ENCODE results near the gene HNF1A.

HNF1A gene

DNA sequence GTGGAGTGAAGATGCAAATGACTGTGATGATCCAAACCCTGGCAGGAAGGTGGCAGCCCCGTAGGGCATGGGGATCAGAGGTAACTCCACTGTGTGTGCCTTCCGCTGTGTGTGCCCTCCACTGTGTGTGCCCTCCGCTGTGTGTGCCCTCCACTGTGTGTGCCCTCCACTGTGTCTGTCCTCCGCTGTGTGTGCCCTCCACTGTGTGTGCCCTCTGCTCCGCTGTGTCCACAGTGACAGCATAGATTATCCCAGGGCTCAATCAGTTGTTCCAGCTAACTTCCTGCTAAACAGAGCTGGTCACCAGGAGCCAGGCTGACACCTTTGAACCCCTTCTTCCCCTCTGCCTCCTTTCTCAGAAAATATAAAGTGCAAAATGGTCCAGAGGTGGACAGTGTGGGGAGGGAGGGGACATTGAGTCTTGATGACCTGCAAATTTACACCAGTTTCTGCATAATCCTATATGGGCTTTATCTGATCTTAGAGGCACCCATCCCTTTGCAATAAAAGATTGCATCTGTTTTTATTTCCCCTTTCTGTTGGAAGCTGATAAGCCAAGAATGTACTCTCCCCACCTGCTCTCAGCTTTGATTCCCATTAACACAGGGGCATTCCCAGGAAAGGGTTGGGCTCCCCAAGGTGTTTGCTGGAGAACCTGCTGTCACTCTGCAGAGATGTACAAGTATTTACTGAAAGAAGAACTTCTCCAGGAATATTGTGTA, 21.6 kb upstream of the HNF1A start:
- no peak for DNase-seq (ENCODE audit: low read depth in 2 of 3, low spot score in 2 of 3)

DNA sequence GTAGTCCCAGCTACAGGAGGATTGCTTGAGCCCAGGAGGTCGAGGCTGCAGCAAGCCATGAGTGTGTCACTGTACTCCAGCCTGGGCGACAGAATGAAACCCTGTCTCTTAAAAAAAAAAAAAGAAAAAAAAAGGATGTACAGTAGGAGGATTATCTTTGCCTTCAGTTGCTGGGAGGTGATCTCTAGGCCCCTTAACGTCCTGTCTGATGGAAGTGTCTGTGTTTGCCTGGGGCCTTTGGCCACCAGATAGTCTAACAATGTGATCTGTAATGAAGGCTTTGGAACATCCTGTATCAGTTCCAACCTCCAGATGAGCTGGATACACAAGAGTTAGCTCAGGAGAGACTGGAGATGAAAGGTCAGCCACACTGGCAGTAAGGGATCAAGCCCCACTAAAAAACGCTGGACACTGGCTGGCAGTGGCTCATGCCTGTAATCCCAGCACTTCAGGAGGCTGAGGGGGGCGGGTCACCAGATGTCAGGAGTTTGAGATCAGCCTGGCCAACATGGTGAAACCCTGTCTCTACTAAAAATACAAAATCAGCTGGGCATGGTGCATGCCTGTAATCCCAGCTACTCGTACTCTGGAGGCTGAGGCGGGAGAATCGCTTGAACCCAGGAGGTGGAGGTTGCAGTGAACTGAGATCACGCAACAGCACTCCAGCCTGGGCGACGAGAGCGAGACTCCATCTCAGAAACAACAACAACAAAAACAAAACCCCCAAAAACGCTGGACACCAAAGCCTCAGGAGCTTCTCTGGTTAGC, 19.0 kb upstream of the HNF1A start:
- DNase-seq (ENCODE audit: low read depth in 2 of 3, low spot score in 2 of 3) = no peak

DNA sequence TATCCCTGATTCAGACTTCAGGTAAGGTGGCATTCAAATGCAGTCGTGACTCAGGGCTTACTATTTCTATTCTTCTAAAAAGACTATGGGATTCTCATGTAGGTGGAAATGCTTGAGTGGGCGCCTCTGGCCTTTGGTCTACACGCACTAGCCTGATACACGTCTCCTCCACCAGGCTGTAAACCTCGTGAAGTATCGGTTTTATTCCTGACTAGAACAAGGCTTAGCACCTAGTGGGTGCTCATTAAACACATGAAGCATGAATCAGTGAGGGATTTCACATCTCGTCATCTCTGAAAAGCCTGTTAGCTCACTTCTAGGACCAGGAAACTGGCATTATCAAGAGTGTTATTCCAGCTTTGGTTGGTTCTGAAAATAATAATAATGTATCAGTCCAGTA, 17.7 kb upstream of the HNF1A start:
- peak in 1 of 3 experiments; percentile 16 for DNase-seq (ENCODE audit: low read depth in 2 of 3, low spot score in 2 of 3)

DNA sequence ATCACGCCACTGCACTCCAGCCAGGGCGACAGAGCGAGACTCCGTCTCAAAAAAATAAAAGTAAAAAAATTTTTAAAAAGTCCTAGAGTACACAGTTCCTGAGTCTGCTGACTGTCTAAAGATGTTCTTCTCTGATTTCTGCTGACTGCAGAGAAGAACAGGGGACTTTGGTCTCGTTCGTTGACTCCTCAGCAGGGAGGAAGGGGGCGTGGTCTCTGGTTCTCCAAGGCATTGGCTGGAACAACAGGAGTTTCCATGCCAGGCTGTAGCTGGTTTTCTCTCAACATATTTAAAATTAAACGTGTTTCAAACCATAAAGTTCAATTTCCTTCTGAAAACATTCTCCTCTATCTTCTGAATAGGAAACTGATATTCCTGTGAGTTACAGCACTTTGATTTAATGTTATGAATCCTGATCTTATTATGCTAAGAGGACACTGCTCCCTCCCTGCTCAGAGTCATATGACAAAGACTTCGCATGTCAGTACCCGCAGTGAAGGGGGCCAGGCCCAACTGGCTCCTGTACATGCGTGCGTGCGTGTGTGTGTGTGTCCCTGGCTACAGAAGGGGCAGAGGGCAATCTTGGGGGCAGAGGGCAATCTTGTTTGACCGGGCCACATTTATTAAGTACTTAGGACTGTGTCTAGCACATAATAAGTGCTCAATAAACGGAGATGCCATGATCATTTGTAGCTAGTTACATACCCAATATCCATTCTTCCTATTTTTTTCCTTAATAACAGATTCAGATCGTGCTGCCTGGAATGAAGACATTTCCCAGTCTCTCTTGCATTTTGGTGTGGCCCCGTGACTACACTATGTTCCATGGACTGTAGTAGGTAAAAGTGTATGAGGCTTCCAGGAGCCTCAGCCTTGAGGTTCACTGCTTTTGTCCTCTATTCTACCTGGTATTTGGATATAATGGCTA, 16.5 kb upstream of the HNF1A start:
- no peak for DNase-seq (ENCODE audit: low read depth in 2 of 3, low spot score in 2 of 3)

DNA sequence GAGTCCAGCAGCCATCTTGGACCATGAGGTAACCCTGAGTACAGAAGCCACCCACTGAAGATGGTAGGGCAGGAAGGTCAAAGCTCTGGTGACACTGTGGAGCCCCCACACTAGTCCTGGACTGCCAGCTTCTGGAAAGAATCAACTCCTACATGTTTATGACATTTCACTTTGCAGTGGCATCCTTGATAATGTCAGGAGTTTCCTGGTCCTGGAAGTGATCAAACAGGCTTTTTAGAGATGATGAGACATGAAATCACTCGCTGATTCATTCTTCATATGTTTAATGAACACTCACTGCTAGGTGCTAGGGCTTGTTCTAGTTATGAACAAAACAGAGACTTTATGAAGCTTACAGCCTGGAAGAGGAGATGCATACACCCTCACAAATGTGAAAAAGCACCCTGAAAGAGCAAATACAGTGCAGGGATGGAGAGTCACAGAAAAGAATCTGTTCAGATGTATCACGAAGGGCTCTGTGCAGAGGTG, 15.8 kb upstream of the HNF1A start:
- DNase-seq (ENCODE audit: low read depth in 2 of 3, low spot score in 2 of 3) = no peak

DNA sequence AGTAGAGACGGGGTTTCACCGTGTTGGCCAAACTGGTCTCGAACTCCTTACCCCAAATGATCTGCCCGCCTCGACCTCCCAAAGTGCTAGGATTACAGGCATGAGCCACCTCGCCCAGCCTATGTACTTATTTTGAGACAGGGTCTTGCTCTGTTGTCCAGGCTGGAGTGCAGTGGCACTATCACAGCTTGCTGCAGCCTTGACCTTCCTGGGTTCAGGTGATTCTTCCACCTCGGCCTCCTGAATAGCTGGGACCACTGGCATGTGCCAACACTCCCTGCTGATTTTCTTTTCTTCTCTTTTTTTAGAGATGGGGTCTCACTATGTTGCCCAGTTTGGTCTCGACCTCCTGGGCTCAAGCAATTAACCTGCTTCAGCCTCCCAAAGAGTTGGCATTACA, 14.0 kb upstream of the HNF1A start:
- DNase-seq (ENCODE audit: low read depth in 2 of 3, low spot score in 2 of 3) = no peak

DNA sequence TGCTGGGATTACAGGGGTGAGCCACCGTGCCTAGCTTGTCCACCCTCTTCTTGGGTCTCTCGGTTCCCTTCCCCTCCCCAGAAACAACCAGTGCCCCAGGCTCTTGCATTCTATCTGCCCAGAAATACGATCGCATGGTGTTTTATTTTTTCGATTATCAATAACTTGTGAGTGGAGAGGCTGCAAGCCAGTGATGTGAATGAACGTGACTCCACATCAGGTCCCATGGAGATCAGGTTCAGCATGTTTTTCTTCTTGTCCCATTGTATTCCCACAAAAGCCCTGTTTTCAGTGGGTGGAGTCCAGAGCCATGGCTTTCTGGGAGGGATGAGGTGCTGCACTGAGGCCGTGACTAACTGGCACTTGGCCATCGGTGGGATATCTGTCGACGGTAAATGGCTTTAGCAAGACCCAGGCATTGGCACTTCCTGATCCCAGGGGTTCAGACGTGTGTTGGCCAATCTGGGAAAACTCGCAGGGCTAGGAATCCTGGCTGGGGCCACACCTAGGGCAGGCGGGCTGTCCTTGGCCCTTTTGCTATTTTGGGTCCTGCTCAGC, 12.7 kb upstream of the HNF1A start:
- DNase-seq (ENCODE audit: low read depth in 2 of 3, low spot score in 2 of 3) = no peak

DNA sequence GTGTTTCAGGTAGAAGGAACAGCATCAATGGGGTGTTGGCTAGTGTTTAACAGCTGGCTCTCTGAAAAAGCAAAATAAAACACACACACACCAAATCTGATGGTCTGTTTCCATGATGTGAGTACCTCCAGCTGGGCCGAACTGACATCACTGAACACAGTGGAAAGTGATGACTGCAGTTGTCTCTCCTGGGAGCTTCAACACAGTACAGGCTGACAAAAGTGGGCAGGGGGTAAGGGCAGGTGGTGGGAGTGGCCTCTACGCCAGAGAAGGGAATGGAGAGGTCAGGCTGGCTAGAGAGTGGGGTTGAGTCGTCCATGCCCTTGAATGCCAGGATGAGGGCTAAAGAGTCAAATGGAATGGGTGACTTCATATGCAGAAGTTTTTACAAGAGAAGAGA, 8.0 kb upstream of the HNF1A start:
- DNase-seq (ENCODE audit: low read depth in 2 of 3, low spot score in 2 of 3) = no peak

DNA sequence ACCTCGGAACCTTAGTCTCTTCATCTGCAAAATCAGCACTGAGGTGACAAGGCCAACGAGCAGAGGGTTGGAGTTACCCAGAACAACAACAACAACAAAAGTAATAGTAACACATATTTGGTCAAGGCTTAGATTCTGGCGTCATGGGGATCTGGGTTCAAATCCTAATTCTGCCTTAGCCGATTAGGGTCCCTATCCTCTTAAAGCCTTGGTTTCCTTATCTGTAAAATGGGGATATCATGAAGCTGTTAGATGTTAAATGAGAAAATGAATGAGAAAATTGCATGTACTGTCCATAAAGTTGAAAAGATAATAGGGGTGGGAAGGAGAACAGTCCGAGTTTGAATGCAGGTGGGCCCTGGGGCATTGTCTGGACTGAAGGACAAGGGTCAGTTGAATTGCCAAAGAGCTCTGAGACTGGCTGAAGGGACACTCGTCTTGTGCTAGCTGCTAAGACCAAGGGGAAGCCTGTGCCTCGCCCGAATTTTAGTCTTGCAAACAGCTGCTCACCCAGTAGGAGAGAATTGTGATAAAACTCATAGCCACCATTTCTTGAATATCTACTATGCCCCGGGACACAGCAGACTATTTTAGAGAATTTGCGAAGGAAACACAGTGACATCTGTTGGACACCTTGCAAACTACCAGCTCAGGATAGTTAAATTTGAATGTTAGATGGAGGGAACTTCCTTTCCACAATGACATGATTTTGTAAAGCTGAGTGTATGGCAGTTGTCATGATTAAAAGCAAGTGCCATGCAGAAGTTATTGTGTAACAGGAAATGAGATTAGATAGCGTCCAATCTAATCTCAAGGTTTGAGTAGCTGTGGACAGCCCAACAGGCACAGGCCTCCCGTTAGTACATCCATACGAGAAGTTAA, 6.8 kb upstream of the HNF1A start:
- DNase-seq (ENCODE audit: low read depth in 2 of 3, low spot score in 2 of 3) = no peak

DNA sequence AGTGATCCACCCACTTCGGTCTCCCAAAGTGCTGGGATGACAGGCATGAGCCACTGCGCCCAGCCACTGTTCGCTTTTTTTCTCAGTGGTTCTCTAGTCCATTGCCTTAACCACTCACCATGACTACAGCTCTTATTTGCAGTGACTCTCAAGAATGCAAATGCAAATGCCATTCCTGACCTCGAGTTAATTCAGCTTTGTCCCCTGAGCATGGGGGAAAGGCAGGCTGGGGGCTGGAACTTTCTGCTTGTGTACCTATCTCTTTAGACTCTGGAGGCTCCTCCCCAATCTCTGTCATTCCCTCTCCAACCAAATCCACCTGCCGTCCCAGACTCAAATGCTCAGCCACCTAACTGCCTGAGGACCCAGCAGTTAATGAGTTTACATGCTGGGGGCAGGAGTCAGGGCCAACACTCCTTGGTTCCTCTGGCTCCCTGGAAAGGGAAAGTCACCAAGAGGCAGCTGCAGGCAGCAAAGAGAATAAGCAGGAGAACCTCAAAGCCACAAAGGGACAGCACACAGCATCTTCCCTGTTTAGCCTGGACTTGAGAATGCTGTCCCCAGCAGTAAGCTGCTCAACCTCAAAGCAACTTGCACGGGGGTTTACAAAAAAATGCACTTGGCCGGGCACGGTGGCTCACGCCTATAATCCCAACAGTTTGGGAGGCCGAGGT, 5.3 kb upstream of the HNF1A start:
- no peak for DNase-seq (ENCODE audit: low read depth in 2 of 3, low spot score in 2 of 3)

DNA sequence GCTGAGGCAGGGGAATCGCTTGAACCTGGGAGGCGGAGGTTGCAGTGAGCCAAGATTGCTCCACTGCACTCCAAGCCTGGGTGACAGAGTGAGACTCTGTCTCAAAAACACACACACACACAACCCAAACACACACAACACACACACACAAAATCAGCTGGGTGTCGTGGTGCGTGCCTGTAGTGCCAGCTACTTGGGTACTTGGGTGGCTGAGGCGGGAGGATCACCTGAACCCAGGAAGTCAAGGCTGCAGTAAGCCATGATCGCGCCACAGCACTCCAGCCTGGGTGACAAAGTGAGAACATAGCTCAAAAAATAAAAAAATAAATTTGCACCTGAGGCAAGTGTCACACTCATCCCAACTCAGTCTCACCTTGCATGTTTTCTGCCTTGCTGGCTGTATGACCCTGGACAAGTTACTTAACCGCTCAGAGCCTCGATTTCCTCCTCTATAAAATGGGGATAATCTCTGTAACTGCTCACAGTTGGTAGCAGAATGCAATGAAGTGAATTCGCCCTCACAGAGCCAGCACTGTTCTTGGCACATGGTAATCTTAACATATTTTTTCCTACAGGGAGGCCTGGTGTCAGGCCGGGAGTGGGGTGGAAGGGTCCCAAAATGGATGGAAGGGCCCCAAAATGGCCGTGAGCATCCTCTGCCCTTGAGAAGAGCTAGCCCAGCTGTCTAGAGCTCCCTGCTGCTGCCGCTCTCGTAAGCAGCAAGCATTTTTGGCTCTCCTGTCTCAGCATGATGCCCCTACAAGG, 630 bp upstream of the HNF1A start:
- DNase-seq (ENCODE audit: low read depth in 2 of 3, low spot score in 2 of 3) = no peak

DNA sequence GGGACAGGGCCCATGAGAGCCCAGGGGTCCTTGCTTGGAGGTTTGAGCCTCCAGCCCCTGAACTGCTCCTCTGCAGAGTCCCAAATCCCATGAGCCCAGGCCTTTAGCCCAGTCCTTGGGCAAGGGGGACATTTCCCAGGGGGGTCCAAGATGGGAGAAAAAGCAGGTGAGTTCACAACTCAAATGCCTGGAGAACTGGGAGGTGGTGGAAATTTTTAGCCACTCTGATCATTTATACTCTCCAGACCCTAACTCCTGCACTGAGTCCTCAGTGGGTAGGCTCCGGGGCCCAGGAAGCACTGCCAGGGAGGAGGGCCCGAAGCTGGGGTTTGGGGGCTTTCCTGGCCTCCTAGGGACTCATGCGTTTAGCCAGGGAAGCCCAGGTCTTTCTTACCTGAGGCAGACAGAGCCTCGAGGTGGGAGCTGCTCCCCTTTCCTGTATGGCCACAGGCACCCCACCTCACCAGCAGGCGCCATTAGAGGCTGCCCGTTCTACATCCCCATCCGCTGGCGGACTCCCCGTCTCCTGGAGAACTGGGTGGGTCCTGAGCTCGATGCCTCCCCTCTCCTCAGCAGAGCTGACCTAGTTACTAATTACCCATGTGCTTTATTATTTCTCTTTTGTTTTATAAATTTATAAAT, 998 bp downstream of the HNF1A start:
- no peak for DNase-seq (ENCODE audit: low read depth in 2 of 3, low spot score in 2 of 3)

DNA sequence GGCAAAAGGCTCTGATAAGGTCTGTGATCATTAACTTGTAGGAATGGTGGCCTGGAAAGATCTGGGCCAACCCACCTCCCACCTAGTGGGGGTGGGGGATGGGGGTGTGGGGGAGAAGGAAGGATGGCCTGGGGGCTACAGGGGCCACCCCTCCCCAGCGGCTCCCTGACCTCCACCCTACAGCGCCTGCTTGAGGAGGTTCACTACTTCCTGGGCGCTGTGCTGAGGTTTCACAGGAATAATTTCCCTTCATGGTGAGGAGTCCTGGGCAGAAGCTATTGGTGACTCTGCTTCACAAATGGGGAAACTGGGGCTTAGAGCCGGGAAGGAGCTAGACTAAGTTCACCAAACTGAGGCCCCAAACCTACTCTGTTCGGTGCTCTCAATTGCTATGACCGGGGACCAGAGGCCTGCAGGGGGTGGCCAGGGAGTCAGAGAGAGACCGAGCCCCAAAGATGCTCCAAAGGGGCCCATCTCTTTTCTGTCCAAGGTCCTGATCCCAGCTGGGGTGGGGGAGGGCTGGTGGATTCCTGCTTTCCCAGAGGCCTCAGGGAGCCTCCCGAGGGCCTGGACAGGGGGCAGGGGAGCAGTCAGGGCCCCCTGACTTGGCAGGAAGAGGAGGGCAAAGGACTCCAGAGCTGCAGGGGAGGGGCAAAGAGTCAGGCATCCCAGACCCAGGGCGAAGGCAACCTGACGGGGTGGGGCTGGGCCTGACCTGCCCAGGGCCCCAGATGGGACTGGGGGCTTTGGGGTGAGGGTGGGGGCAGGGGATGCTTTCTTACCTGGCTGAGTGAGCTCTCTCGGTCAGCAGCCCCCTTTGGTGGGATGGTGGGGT, 1.7 kb downstream of the HNF1A start:
- no peak for DNase-seq (ENCODE audit: low read depth in 2 of 3, low spot score in 2 of 3)

DNA sequence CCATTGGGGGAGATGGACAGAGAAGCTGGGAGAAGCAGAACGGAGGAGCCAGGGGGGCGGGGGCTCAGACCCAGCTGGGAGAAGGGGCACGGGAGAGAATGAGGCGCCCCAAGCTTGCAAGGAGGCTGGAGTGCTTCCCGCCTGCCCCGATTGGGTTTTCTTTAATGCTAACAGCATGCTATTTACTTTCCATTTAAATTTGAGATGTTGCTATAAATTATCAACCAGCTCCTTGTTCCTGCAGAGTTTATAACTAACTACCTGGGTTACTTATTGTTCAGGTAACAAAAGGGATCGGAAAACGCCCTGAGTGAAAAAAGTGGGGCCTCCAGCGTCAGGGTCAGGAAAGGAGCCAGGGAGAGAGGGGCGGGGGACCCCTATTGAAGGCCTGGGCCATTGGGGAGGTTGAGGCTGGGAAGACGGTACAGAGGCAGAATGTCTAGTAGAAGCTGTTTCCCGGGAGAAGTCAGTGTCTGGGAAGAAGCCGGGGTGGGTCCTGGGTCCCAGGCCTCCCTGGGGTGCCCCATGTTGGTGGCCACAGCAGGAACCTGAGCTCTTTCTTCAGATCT, 2.5 kb downstream of the HNF1A start:
- DNase-seq (ENCODE audit: low read depth in 2 of 3, low spot score in 2 of 3) = no peak

DNA sequence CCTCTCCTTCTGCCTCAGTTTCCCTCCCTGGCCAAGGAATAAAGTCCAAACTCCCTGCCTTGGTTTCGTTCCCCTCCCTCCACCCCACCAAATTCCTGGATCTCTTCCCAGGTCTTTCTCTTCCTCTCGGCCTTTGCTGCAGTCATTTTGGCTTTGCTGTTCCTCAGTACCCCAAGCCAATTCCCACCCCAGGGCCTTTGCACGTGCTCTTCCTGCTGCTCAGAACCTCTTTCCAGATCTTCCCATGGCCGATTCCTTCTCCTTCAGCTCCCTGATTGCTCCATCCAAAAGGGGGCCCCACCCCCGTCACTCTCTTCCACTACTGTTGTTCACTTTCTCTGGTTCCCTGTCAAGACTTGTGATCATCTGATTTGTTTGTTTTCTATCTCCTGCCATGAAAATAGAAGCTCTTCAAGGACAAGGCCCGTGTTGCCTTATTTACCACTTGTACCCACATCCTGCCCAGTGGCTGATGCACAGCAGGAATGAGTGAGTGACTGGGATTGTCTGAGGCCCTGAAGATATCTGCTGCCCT, 3.1 kb downstream of the HNF1A start:
- DNase-seq (ENCODE audit: low read depth in 2 of 3, low spot score in 2 of 3) = no peak

DNA sequence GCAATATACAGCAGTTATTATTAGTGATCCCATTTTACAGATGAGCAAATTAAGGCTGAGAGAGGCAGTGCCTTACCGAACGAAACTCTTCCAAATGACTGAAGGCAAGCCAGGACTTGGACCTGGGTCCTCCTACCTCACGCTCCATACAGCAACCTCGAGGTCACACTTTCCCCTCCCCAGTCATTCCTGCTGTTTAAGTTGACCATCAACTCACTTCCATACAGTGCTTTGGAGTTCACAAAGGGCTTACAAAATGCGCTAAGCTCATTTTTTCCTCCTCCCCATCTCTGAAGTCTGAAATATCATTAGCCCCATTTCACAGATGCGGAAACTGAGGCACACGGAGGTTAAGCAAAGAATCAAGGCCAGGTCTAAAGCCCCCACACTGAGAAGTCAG, 4.3 kb downstream of the HNF1A start:
- no peak for DNase-seq (ENCODE audit: low read depth in 2 of 3, low spot score in 2 of 3)

DNA sequence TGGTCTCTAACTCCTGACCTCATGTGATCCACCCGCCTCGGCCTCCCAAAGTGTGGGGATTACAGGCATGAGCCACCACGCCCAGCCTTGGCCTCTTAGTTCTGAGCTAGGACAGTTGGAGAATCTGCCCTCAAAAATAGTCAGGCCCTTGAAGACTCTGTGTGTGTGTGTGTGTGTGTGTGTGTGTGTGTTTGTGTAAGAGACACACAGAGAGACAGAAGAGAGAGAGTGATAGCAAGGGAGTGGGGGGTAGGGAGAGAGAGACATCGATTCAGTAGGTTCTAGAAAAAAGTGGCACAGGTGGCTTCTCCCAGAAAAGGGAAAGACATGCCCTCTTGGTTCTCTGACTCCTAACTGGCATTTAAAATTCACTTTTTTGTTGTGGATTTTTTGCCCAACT, 5.4 kb downstream of the HNF1A start:
- DNase-seq (ENCODE audit: low read depth in 2 of 3, low spot score in 2 of 3) = no peak
